GM19035 (cell line): ENCODE data around the gene NUDT4.
A peak's percentile ranks its signal among the peaks of the same experiment; 100 is the strongest.
"Not testable (repeated sequence)": the region's sequence is repeated elsewhere in the genome, so short reads cannot be mapped to it uniquely, and the experiment has no call there.

Source experiments
- ATAC-seq: cut with Tn5 transposase; IDR thresholded peaks from one replicate; pipeline ENCODE4 v1.9.1; 2021; ENCODE audit not compliant: unreplicated experiment

NUDT4 gene

GRCh38 chr12:93426412-93426805, 48.7 kb downstream of the NUDT4 start:
- no peak for ATAC-seq

GRCh38 chr12:93427779-93428564, 50.2 kb downstream of the NUDT4 start:
- no peak for ATAC-seq

- ATAC-seq: no peak
Observed at GRCh38 chr12:93429448-93429847, 51.7 kb downstream of the NUDT4 start.

GRCh38 chr12:93429852-93430251, 52.1 kb downstream of the NUDT4 start:
- no peak for ATAC-seq

GRCh38 chr12:93430280-93430679, 52.6 kb downstream of the NUDT4 start:
- no peak for ATAC-seq

GRCh38 chr12:93432031-93432430, 54.3 kb downstream of the NUDT4 start:
- ATAC-seq: not testable (repeated sequence)

GRCh38 chr12:93434256-93434865, 56.6 kb downstream of the NUDT4 start:
- no peak for ATAC-seq

GRCh38 chr12:93438266-93439050, 60.7 kb downstream of the NUDT4 start:
- no peak for ATAC-seq

GRCh38 chr12:93440043-93440835, 62.5 kb downstream of the NUDT4 start:
- no peak for ATAC-seq

- peak; percentile 14 for ATAC-seq
Observed at GRCh38 chr12:93441081-93441616, 63.4 kb downstream of the NUDT4 start.

GRCh38 chr12:93441617-93442410, 64.1 kb downstream of the NUDT4 start, which contains the start of gene UBE2N:
Gene UBE2N (minus strand): TSS chr12:93441947. CDS start chr12:93441884, 63 bp downstream.
- peak; percentile 80 for ATAC-seq

- ATAC-seq: no peak
Observed at GRCh38 chr12:93442411-93443340, 65.0 kb downstream of the NUDT4 start.

GRCh38 chr12:93443576-93443975, 65.9 kb downstream of the NUDT4 start:
- ATAC-seq: no peak

GRCh38 chr12:93447555-93448290, 70.0 kb downstream of the NUDT4 start:
- no peak for ATAC-seq

GRCh38 chr12:93448796-93449195, 71.1 kb downstream of the NUDT4 start:
- no peak for ATAC-seq

GRCh38 chr12:93449277-93449676, 71.6 kb downstream of the NUDT4 start:
- peak; percentile 76 for ATAC-seq

GRCh38 chr12:93451423-93452158, 73.9 kb downstream of the NUDT4 start:
- ATAC-seq: no peak
